Neural crest cell (in vitro differentiated cells): ENCODE data around the gene ADAMTS13. TPM values are rescaled to one million over a fixed set of nuclear protein-coding genes. Genes with fewer than 3 reads are reported as not detected.

Experiments used
- DNase-seq: peaks from one replicate; pipeline ENCODE4 v3.0.0; 2021; ENCODE audit warnings: low read depth, mixed read lengths, low spot score
- H3K27ac Mint-ChIP-seq: one replicate; pipeline ENCODE4 v1.8.0; 2021; ENCODE audit warnings: mild to moderate bottlenecking, mixed read lengths; ENCODE audit not compliant: unreplicated experiment
- H3K27me3 Mint-ChIP-seq: 2 replicates; pipeline ENCODE4 v1.8.0; 2021; ENCODE audit warnings: low read depth, mild to moderate bottlenecking, mixed read lengths
- H3K36me3 Mint-ChIP-seq: 2 replicates; pipeline ENCODE4 v1.8.0; 2021; ENCODE audit warnings: low read depth, mild to moderate bottlenecking, mixed read lengths
- H3K4me1 Mint-ChIP-seq: 2 replicates; pipeline ENCODE4 v1.8.0; 2021; ENCODE audit warnings: mixed read lengths
- H3K4me3 Mint-ChIP-seq: one replicate; pipeline ENCODE4 v1.8.0; 2021; ENCODE audit warnings: mild to moderate bottlenecking, mixed read lengths
- H3K9me3 Mint-ChIP-seq: 2 replicates; pipeline ENCODE4 v1.8.0; 2021; ENCODE audit warnings: mixed read lengths
- CTCF ChIP-seq: fragments of 200-600 bp; sonication (generic); conservative IDR thresholded peaks from 2 replicates; pipeline ENCODE4 v1.5.0; 2021; ENCODE audit warnings: antibody characterized with exemption, mild to moderate bottlenecking
- total RNA-seq: library from RNA; stranded (reverse); gene quantifications from 2 replicates; pipeline ENCODE4 v1.2.1, GENCODE V29; 2021

The ADAMTS13 gene
- total RNA-seq, 1 donor from 2014 or later, result 6.0 TPM

DNA sequence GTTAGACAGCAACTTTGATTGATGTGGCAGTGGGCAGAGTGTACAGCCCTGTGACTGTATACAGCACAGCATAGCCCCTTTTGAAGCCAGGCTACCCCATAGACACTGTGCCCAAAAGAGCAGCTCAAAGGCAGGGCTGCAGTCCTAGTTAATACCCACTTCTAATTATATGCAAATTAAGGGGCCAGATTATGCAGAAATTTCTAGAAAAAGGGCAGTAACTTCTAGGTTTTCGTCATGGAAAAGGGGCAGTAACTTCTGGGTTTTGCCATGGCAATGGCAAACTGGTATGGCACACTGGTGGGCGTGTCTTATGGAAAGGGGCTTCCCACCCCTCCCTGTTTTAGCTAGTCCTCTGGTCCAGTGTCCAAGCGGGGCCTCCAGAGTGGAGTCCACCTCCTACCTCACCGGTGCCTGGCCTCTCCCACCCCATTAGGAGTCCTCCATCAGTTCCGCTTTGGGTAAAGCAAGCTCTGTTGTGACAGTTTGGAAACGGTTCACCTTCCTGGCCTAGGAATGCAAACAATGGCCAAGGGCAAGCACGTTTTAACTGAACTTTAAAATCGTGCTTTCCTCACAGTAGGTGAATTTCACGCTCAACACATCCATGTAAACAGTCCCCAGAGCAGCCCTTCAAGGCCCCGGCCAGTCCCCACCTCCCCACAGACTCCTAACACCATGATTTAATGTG lies 5.6 kb downstream of the ADAMTS13 start:
- TF ChIP-seq CTCF, result no peak
- Mint-ChIP-seq H3K9me3 (no peaks in the 10 kb centered on the region), H3K36me3 (peaks cover 6% of the 10 kb centered on the region), H3K27me3 (peaks cover 40% of the 10 kb centered on the region), H3K27ac (no peak overlapping the region), H3K4me1 (no peaks in the 10 kb centered on the region), H3K4me3 (peak overlapping the region; percentile 12)
- DNase-seq, result no peak

DNA sequence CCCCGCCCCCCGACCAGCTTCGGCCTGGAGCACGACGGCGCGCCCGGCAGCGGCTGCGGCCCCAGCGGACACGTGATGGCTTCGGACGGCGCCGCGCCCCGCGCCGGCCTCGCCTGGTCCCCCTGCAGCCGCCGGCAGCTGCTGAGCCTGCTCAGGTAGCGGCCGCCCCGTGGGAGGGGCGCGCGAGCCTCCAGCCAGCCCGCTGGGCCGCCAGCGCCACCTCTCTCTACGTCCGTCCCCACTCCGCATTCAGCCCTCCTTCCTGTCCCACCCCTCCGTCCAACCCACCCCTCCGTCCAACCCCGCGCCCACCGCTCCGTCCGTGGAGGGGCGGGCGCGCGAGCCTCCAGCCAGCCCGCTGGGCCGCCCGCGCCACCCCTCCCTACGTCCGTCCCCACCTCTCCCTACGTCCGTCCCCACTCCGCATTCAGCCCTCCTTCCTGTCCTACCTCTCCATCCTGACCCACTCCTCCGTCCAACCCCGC lies 6.5 kb downstream of the ADAMTS13 start:
- Mint-ChIP-seq H3K27ac (no peak overlapping the region), H3K9me3 (no peaks in the 10 kb centered on the region), H3K4me1 (no peaks in the 10 kb centered on the region), H3K4me3 (no peak overlapping the region), H3K27me3 (peaks cover 40% of the 10 kb centered on the region), H3K36me3 (peaks cover 6% of the 10 kb centered on the region)
- DNase-seq, result no peak
- TF ChIP-seq CTCF, result no peak

DNA sequence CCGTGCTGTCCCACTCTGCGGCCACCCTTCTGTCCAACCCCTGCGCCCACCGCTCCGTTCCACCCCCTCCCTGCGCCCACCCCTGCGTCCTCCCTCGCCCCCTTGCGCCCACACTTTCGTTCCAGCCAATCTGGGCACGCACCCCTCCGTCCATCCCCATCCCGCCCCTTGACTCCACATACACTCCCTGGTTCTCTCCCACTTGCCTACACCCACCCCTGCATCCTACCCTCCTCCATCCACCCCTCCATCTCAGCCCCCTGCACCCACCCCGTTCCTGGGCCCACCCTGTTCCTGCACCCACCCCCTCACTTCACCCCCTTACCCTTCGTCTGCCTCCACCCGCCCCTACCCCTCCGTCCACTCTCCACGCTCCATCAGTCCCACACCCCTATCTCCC lies 7.0 kb downstream of the ADAMTS13 start:
- H3K36me3 Mint-ChIP-seq, result peaks cover 6% of the 10 kb centered on the region
- peaks cover 40% of the 10 kb centered on the region for H3K27me3 Mint-ChIP-seq
- no peak for DNase-seq
- no peaks in the 10 kb centered on the region for H3K9me3 Mint-ChIP-seq
- no peak overlapping the region for H3K27ac Mint-ChIP-seq
- no peak for TF ChIP-seq CTCF
- no peak overlapping the region for H3K4me3 Mint-ChIP-seq
- no peaks in the 10 kb centered on the region for H3K4me1 Mint-ChIP-seq

- Mint-ChIP-seq H3K27me3 (peaks cover 40% of the 10 kb centered on the region), H3K4me1 (no peaks in the 10 kb centered on the region), H3K4me3 (no peak overlapping the region), H3K36me3 (peaks cover 6% of the 10 kb centered on the region), H3K27ac (no peak overlapping the region), H3K9me3 (no peaks in the 10 kb centered on the region)
- peak; percentile 62 for TF ChIP-seq CTCF
- DNase-seq, result peak; percentile 45
Measured at GRCh38 chr9:133429641-133430161, 7.5 kb downstream of the ADAMTS13 start.

- no peak for TF ChIP-seq CTCF
- Mint-ChIP-seq H3K9me3 (no peaks in the 10 kb centered on the region), H3K27me3 (peaks cover 40% of the 10 kb centered on the region), H3K36me3 (peaks cover 6% of the 10 kb centered on the region), H3K27ac (no peak overlapping the region), H3K4me3 (peak overlapping the region; percentile 22), H3K4me1 (no peaks in the 10 kb centered on the region)
- DNase-seq, result no peak
Measured at GRCh38 chr9:133430244-133430643, 8.1 kb downstream of the ADAMTS13 start.
